ENCODE measurements around the gene MRPL53. TPM values are rescaled to one million over a fixed set of nuclear protein-coding genes. Genes with fewer than 3 reads are reported as not detected.
"Not testable (repeated sequence)": the region's sequence is repeated elsewhere in the genome, so short reads cannot be mapped to it uniquely, and the experiment has no call there.

MRPL53 gene
- total and polyA plus RNA-seq, 2 experiments from 2014 or later = 7.7 to 65.1 TPM

DNA sequence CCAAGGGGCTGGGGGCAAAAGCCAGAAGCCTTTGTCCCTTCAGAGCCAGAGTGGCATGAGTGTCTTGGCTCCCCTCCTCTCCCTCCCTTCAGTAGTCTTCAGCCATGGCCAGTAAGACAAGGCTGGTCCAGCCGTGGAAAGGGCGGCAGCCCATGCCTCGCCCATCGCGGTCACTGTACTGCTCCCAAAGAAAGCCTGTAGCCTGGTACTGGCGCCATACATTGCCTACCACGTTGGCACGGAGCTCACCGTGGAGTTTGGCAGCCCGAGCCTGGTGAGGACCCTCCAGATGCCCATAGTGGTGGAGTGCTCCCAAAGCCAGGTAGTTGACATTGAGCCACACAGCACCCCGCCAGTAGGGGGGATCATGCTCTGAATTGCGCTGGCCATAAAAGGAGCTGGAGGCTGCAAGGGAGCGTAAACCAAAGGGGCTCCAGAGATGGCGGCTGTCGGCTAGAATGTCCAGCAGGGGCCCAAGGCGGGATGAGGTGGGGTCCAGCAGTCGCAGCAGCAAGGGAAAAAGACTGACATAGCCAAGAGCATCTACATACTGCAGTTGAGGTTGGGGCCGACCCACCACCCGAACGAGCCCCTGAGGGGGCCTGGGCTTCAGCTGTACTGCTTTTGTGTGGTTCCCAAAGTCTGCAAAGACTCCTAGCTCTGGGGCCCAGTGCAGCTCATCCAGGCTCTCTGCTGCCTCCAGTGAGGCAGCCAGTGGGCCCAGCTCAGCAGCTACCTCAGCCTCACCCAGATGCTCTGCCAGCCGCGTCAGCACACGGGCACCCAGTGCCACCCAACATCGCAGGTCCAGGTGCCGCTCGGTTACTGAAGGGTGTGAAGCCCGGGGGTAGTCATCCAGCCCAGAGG lies 11.1 kb downstream of the MRPL53 start (continued):
- no peak for TF ChIP-seq ZNF462 (CRISPR knock-in tag; IDR thresholded peaks at IDR 0.05)
- no peak for TF ChIP-seq ZNF114 (CRISPR knock-in tag; IDR thresholded peaks at IDR 0.05)
- TF ChIP-seq EZH2phosphoT487 (IDR thresholded peaks at IDR 0.05; ENCODE audit: unreplicated experiment) = no peak
- TF ChIP-seq CTCF (conservative IDR thresholded peaks at IDR 0.05; ENCODE audit: low read depth in 2 of 2) = peak; percentile 55 to 64
- TF ChIP-seq EZH2 (IDR thresholded peaks at IDR 0.05; ENCODE audit: low read depth, unreplicated experiment) = no peak
- no peak for TF ChIP-seq CREB1 (CRISPR knock-in tag; IDR thresholded peaks at IDR 0.05; ENCODE audit: low read depth)
- no peak for TF ChIP-seq JUNB (IDR thresholded peaks at IDR 0.05; ENCODE audit: unreplicated experiment)
- TF ChIP-seq, protein P1, sequence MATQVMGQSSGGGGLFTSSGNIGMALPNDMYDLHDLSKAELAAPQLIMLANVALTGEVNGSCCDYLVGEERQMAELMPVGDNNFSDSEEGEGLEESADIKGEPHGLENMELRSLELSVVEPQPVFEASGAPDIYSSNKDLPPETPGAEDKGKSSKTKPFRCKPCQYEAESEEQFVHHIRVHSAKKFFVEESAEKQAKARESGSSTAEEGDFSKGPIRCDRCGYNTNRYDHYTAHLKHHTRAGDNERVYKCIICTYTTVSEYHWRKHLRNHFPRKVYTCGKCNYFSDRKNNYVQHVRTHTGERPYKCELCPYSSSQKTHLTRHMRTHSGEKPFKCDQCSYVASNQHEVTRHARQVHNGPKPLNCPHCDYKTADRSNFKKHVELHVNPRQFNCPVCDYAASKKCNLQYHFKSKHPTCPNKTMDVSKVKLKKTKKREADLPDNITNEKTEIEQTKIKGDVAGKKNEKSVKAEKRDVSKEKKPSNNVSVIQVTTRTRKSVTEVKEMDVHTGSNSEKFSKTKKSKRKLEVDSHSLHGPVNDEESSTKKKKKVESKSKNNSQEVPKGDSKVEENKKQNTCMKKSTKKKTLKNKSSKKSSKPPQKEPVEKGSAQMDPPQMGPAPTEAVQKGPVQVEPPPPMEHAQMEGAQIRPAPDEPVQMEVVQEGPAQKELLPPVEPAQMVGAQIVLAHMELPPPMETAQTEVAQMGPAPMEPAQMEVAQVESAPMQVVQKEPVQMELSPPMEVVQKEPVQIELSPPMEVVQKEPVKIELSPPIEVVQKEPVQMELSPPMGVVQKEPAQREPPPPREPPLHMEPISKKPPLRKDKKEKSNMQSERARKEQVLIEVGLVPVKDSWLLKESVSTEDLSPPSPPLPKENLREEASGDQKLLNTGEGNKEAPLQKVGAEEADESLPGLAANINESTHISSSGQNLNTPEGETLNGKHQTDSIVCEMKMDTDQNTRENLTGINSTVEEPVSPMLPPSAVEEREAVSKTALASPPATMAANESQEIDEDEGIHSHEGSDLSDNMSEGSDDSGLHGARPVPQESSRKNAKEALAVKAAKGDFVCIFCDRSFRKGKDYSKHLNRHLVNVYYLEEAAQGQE (IDR thresholded peaks at IDR 0.05; ENCODE audit: unreplicated experiment) = no peak
- no peak for TF ChIP-seq ETS1 (IDR thresholded peaks at IDR 0.05)
- TF ChIP-seq STAT1 (IDR thresholded peaks at IDR 0.05; ENCODE audit: unreplicated experiment) = no peak

GRCh38 chr2:74460187-74460586 lies 12.3 kb downstream of the MRPL53 start:
- H3K9me3 Mint-ChIP-seq; H3K36me3 ChIP-seq (ENCODE audit: insufficient read depth); H2AFZ ChIP-seq; H3K4me2 ChIP-seq; H4K20me1 ChIP-seq (replicated peaks; ENCODE audit: insufficient read depth); DNase-seq (ENCODE audit: low spot score); H3K27ac ChIP-seq (ENCODE audit: low read depth); H3K27me3 ChIP-seq (ENCODE audit: insufficient read depth); H3K4me3 ChIP-seq; ATAC-seq; H3K9me2 ChIP-seq (ENCODE audit: insufficient read depth); H3K27ac Mint-ChIP-seq: not testable (repeated sequence)
- Histone ChIP-seq H3K79me2 (replicated peaks; ENCODE audit: insufficient read depth) (peaks cover 15% of the 10 kb centered on the region), H3K4me1 (ENCODE audit: insufficient read depth) (peaks cover 17% of the 10 kb centered on the region), H3F3A (replicated peaks; ENCODE audit: low read depth) (peaks cover 12% of the 10 kb centered on the region; the same call in 1 of the 2 replicates)
- peaks cover 17% of the 10 kb centered on the region for H3K36me3 Mint-ChIP-seq (ENCODE audit: low read depth)
- peaks cover 35% of the 10 kb centered on the region for H3K4me1 Mint-ChIP-seq
- peaks cover 26% of the 10 kb centered on the region for H3K27me3 Mint-ChIP-seq (ENCODE audit: insufficient read depth, low read depth, poor library complexity)
- H3K4me3 Mint-ChIP-seq = peak overlapping the region; percentile 94; the same call in 2 of the 3 replicates
